CD4-positive, alpha-beta T cell treated with Interleukin-1 beta for 1 hour (primary cell): Measurements from ENCODE around the gene PRELID1.
"Not testable (repeated sequence)": the region's sequence is repeated elsewhere in the genome, so short reads cannot be mapped to it uniquely, and the experiment has no call there.

ENCODE experiments used
- DNase-seq, 2 donors: peaks; one replicate each; pipeline ENCODE4 v3.0.0-alpha.2; 2020 to 2022

Gene PRELID1

GRCh38 chr5:177303121-177303924, at the start of gene PRELID1, which contains the start of gene RAB24:
PRELID1 (plus strand) TSS chr5:177303799; CDS start chr5:177303986, 187 bp downstream.
RAB24 (minus strand) TSS chr5:177303719; CDS start chr5:177303288, 431 bp downstream.
- DNase-seq, result peak; percentile 87 to 88

GRCh38 chr5:177256296-177256695, 47.3 kb upstream of the PRELID1 start:
- no peak for DNase-seq

GRCh38 chr5:177258711-177259110, 44.9 kb upstream of the PRELID1 start:
- not testable (repeated sequence) for DNase-seq

GRCh38 chr5:177260961-177261360, 42.6 kb upstream of the PRELID1 start:
- no peak for DNase-seq

GRCh38 chr5:177261510-177261909, 42.1 kb upstream of the PRELID1 start:
- DNase-seq, result no peak

- no peak for DNase-seq
These were observed 39.4 kb upstream of the PRELID1 start for GRCh38 chr5:177264178-177264577.

GRCh38 chr5:177265395-177265794, 38.2 kb upstream of the PRELID1 start:
- no peak for DNase-seq

- DNase-seq, result no peak
These were observed 34.2 kb upstream of the PRELID1 start for GRCh38 chr5:177269232-177269895.

- no peak for DNase-seq
These were observed 33.6 kb upstream of the PRELID1 start for GRCh38 chr5:177269976-177270375.

GRCh38 chr5:177270653-177271052, 32.9 kb upstream of the PRELID1 start:
- no peak for DNase-seq

- DNase-seq, result no peak
These were observed 32.5 kb upstream of the PRELID1 start for GRCh38 chr5:177271113-177271512.

- no peak for DNase-seq
These were observed 27.7 kb upstream of the PRELID1 start for GRCh38 chr5:177275883-177276282.

- no peak for DNase-seq
These were observed 26.7 kb upstream of the PRELID1 start for GRCh38 chr5:177276886-177277285.

GRCh38 chr5:177288191-177288590, 15.4 kb upstream of the PRELID1 start:
- no peak for DNase-seq

- DNase-seq, result no peak
These were observed 12.6 kb upstream of the PRELID1 start for GRCh38 chr5:177290816-177291596.

GRCh38 chr5:177291735-177292134, 11.9 kb upstream of the PRELID1 start:
- DNase-seq, result no peak

- DNase-seq, result no peak
These were observed 9.6 kb upstream of the PRELID1 start for GRCh38 chr5:177293819-177294581.

- no peak for DNase-seq
These were observed 9.0 kb upstream of the PRELID1 start for GRCh38 chr5:177294632-177295031.

- no peak for DNase-seq
These were observed 7.7 kb upstream of the PRELID1 start for GRCh38 chr5:177295924-177296323.

- no peak for DNase-seq
These were observed 7.0 kb upstream of the PRELID1 start for GRCh38 chr5:177296581-177296980.

- no peak for DNase-seq
These were observed 5.7 kb upstream of the PRELID1 start for GRCh38 chr5:177297922-177298321.

GRCh38 chr5:177299697-177300096, 3.9 kb upstream of the PRELID1 start:
- no peak for DNase-seq
